Right forelimb (tissue), 1 donor: ENCODE results near the gene MFAP3L.
"Not testable (repeated sequence)": the region's sequence is repeated elsewhere in the genome, so short reads cannot be mapped to it uniquely, and the experiment has no call there.

Experiments
- DNase-seq: peaks from one replicate; pipeline ENCODE4 v3.0.0-alpha.2; 2018

MFAP3L gene

GRCh38 chr4:170026253-170027021 is at the start of gene MFAP3L:
TSS of gene MFAP3L (minus strand) at chr4:170026395. CDS start at chr4:170005877, 20,518 bp downstream.
- peak; percentile 92 for DNase-seq

- DNase-seq: no peak
Observed at GRCh38 chr4:170071196-170071595, 45.0 kb upstream of the MFAP3L start.

- no peak for DNase-seq
Observed at GRCh38 chr4:170068438-170069128, 42.4 kb upstream of the MFAP3L start.

- no peak for DNase-seq
Observed at GRCh38 chr4:170059421-170059820, 33.2 kb upstream of the MFAP3L start.

GRCh38 chr4:170058826-170059225 is 32.6 kb upstream of the MFAP3L start:
- DNase-seq: no peak

- DNase-seq: no peak
Observed at GRCh38 chr4:170057866-170058265, 31.7 kb upstream of the MFAP3L start.

GRCh38 chr4:170052919-170053318 is 26.7 kb upstream of the MFAP3L start:
- DNase-seq: no peak

- DNase-seq: no peak
Observed at GRCh38 chr4:170051402-170051801, 25.2 kb upstream of the MFAP3L start.

- no peak for DNase-seq
Observed at GRCh38 chr4:170049766-170050165, 23.6 kb upstream of the MFAP3L start.

- no peak for DNase-seq
Observed at GRCh38 chr4:170047771-170048354, 21.7 kb upstream of the MFAP3L start.

- not testable (repeated sequence) for DNase-seq
Observed at GRCh38 chr4:170046156-170046555, 20.0 kb upstream of the MFAP3L start.

GRCh38 chr4:170040031-170040680 is 14.0 kb upstream of the MFAP3L start:
- DNase-seq: no peak

- no peak for DNase-seq
Observed at GRCh38 chr4:170038769-170039168, 12.6 kb upstream of the MFAP3L start.

GRCh38 chr4:170038232-170038631 is 12.0 kb upstream of the MFAP3L start:
- DNase-seq: no peak

- DNase-seq: no peak
Observed at GRCh38 chr4:170037481-170037880, 11.3 kb upstream of the MFAP3L start.

- DNase-seq: no peak
Observed at GRCh38 chr4:170035845-170036244, 9.7 kb upstream of the MFAP3L start.

GRCh38 chr4:170035231-170035630 is 9.0 kb upstream of the MFAP3L start:
- DNase-seq: no peak

GRCh38 chr4:170033999-170034398 is 7.8 kb upstream of the MFAP3L start:
- no peak for DNase-seq

- no peak for DNase-seq
Observed at GRCh38 chr4:170030121-170030520, 3.9 kb upstream of the MFAP3L start.

- DNase-seq: peak; percentile 95
Observed at GRCh38 chr4:170027181-170027829, 1.1 kb upstream of the MFAP3L start.

GRCh38 chr4:170025523-170026252 is 507 bp downstream of the MFAP3L start:
- no peak for DNase-seq

GRCh38 chr4:170022211-170022610 is 4.0 kb downstream of the MFAP3L start:
- DNase-seq: no peak
